ENCODE measurements around the gene PTP4A1. TPM values are rescaled to one million over a fixed set of nuclear protein-coding genes. Genes with fewer than 3 reads are reported as not detected.

The PTP4A1 gene
- total and polyA plus RNA-seq, 2 of the 13 experiments (the other 11 are each of a cell fraction or from before 2014, with no cell fraction given) = 141 to 376 TPM

- TF ChIP-seq ZNF451 (CRISPR knock-in tag; IDR thresholded peaks at IDR 0.05) (no peak), CEBPB (IDR thresholded peaks at IDR 0.05; ENCODE audit: borderline replicate concordance, low read depth, low read length) (peak; percentile 97), ZNF562 (CRISPR knock-in tag; IDR thresholded peaks at IDR 0.05; ENCODE audit: borderline replicate concordance) (no peak), RBM22 (optimal IDR thresholded peaks at IDR 0.05; ENCODE audit: low read length) (peak; percentile 70), MXD4 (CRISPR knock-in tag; IDR thresholded peaks at IDR 0.05) (0 out of 2 replicates have a peak, but pooled peaks have one; percentile 17), REPIN1 (CRISPR knock-in tag; IDR thresholded peaks at IDR 0.05; ENCODE audit: borderline replicate concordance, low read depth) (peak; percentile 9; the same call in 1 of the 2 replicates), TCF7 (IDR thresholded peaks at IDR 0.05; ENCODE audit: low read depth) (0 out of 2 replicates have a peak, but pooled peaks have one; percentile 26), REXO4 (CRISPR knock-in tag; IDR thresholded peaks at IDR 0.05; ENCODE audit: borderline replicate concordance) (no peak), ZHX1 (CRISPR knock-in tag; IDR thresholded peaks at IDR 0.05; ENCODE audit: low read depth) (0 out of 2 replicates have a peak, but pooled peaks have one; percentile 67), SALL1 (CRISPR knock-in tag; IDR thresholded peaks at IDR 0.05) (no peak), SALL2 (CRISPR knock-in tag; IDR thresholded peaks at IDR 0.05) (peak; percentile 3; the same call in 1 of the 2 replicates), TIGD3 (CRISPR knock-in tag; IDR thresholded peaks at IDR 0.05; ENCODE audit: borderline replicate concordance) (no peak), PRMT3 (CRISPR knock-in tag; IDR thresholded peaks at IDR 0.05; ENCODE audit: borderline replicate concordance, low read depth) (peak; percentile 75; the same call in 1 of the 2 replicates), ZNF10 (CRISPR knock-in tag; IDR thresholded peaks at IDR 0.05; ENCODE audit: borderline replicate concordance, low read depth) (no peak), ZBTB20 (CRISPR knock-in tag; IDR thresholded peaks at IDR 0.05; ENCODE audit: borderline replicate concordance, low read depth) (no peak), HOXA5 (CRISPR knock-in tag; IDR thresholded peaks at IDR 0.05) (peak; percentile 63), POLR2A (IDR thresholded peaks at IDR 0.05; ENCODE audit: insufficient read depth in 1 of 2, low read depth in 2 of 2, low read length in 2 of 2) (peak in 1 of 2 experiments; percentile 21; a peak in 1 of 4 replicates), PHF20 (CRISPR knock-in tag; IDR thresholded peaks at IDR 0.05) (0 out of 2 replicates have a peak, but pooled peaks have one; percentile 4), ZNF569 (CRISPR knock-in tag; IDR thresholded peaks at IDR 0.05; ENCODE audit: borderline replicate concordance) (no peak)
- TF ChIP-seq, protein P1, sequence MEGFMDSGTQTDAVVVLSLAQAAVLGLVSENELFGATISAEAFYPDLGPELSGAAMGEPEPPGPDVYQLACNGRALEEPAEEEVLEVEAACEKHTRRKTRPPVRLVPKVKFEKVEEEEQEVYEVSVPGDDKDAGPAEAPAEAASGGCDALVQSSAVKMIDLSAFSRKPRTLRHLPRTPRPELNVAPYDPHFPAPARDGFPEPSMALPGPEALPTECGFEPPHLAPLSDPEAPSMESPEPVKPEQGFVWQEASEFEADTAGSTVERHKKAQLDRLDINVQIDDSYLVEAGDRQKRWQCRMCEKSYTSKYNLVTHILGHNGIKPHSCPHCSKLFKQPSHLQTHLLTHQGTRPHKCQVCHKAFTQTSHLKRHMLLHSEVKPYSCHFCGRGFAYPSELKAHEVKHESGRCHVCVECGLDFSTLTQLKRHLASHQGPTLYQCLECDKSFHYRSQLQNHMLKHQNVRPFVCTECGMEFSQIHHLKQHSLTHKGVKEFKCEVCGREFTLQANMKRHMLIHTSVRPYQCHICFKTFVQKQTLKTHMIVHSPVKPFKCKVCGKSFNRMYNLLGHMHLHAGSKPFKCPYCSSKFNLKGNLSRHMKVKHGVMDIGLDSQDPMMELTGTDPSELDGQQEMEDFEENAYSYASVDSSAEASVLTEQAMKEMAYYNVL (CRISPR knock-in tag; IDR thresholded peaks at IDR 0.05; ENCODE audit: borderline replicate concordance) = no peak
- TF ChIP-seq, protein P2, sequence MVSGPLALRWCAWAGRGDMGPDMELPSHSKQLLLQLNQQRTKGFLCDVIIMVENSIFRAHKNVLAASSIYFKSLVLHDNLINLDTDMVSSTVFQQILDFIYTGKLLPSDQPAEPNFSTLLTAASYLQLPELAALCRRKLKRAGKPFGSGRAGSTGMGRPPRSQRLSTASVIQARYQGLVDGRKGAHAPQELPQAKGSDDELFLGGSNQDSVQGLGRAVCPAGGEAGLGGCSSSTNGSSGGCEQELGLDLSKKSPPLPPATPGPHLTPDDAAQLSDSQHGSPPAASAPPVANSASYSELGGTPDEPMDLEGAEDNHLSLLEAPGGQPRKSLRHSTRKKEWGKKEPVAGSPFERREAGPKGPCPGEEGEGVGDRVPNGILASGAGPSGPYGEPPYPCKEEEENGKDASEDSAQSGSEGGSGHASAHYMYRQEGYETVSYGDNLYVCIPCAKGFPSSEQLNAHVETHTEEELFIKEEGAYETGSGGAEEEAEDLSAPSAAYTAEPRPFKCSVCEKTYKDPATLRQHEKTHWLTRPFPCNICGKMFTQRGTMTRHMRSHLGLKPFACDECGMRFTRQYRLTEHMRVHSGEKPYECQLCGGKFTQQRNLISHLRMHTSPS (CRISPR knock-in tag; IDR thresholded peaks at IDR 0.05; ENCODE audit: low read depth) = peak; percentile 56; the same call in 1 of the 2 replicates
Measured at GRCh38 chr6:63571361-63572043, 778 bp upstream of the PTP4A1 start (continued).
